ENCODE measurements around the gene RAD9A.

Gene RAD9A

DNA sequence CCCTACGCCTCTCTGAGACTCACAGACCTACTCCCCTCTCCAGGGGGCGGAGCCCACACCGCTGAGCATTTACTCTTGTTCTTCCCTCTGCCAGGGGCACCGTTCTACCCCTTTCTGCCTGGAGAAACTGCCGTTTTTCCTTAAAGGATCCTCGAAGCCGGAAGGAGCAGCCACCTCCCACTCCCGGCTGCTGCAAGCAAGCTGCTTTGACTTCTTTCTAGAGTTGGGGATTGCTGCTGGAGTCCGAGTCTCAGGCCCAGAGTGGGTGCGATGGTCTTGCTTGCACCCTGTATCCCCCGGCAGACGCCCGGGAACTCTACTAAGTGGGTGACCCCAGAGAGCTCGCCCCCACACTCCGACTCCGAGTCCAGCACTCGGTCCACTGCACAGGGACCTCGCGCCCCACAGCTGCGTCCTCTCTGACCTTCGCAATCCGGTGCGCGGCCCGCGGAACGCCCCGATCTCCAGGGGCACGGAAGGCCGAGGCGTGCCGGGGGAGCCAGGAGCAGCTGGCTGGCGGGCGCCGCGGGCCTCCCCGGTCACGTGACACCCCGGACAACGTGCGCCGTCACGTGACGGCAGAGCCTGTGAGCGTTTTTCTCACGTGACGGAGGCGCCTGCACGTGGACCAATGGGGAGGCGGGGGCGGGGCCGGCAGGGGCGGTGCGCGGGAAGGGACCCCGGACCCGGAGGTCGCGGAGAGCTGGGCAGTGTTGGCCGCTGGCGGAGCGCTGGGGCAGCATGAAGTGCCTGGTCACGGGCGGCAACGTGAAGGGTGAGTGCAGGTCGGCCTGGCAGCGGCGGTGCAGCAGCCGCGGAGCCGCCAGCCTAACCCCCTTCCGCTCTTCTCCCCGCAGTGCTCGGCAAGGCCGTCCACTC, at the start of gene RAD9A:
RAD9A (plus strand) TSS at position 683 of the 879 bp plus-strand sequence; CDS start at position 742, 59 bp downstream.
- H3K79me2 ChIP-seq (ENCODE audit: low read length) = peaks cover 50% of the 10 kb centered on the region
- peak within 1 kb of the TSS; percentile 91 for H3K9ac ChIP-seq (ENCODE audit: low read length)
- H3K4me2 ChIP-seq (ENCODE audit: low read depth, low read length) = peak within 1 kb of the TSS; percentile 74
- H3K27ac ChIP-seq (ENCODE audit: low read length) = peak within 1 kb of the TSS; percentile 50; the same call in 1 of the 2 replicates
- H3K9me3 ChIP-seq (replicated peaks; ENCODE audit: insufficient read depth, low read length) = no peaks in the 10 kb centered on the region
- H3K9me2 ChIP-seq (replicated peaks; ENCODE audit: insufficient read depth, low read length) = no peaks in the 10 kb centered on the region
- H3K4me3 ChIP-seq (ENCODE audit: low read length) = peak within 1 kb of the TSS; percentile 97
- H3F3A ChIP-seq (ENCODE audit: insufficient read depth, low read length) = peaks cover 12% of the 10 kb centered on the region; the same call in 1 of the 2 replicates
- H3K36me3 ChIP-seq (replicated peaks; ENCODE audit: insufficient read depth, low read length) = no peaks in the 10 kb centered on the region
- H3K4me1 ChIP-seq (ENCODE audit: low read length) = peaks cover 9% of the 10 kb centered on the region
- peak within 1 kb of the TSS; percentile 98 for H2AFZ ChIP-seq (ENCODE audit: low read length)
- peak; percentile 98 for DNase-seq
- no peaks in the 10 kb centered on the region for H3K27me3 ChIP-seq (replicated peaks; ENCODE audit: insufficient read depth, low read length)
- H4K20me1 ChIP-seq (ENCODE audit: insufficient read depth, low read length) = no peaks in the 10 kb centered on the region
- no peak for TF ChIP-seq CTCF (IDR thresholded peaks at IDR 0.05; ENCODE audit: low read length)
- TF ChIP-seq EZH2phosphoT487 (IDR thresholded peaks at IDR 0.05; ENCODE audit: low read length) = no peak
- no peak for TF ChIP-seq EZH2 (optimal IDR thresholded peaks at IDR 0.05; ENCODE audit: low read depth, low read length)

- Histone ChIP-seq H3K27me3 (replicated peaks; ENCODE audit: insufficient read depth, low read length) (no peaks in the 10 kb centered on the region), H3K9ac (ENCODE audit: low read length) (no peak overlapping the region), H3F3A (ENCODE audit: insufficient read depth, low read length) (peaks cover 4% of the 10 kb centered on the region; the same call in 1 of the 2 replicates), H3K9me2 (replicated peaks; ENCODE audit: insufficient read depth, low read length) (no peaks in the 10 kb centered on the region), H3K27ac (ENCODE audit: low read length) (no peak overlapping the region), H3K9me3 (replicated peaks; ENCODE audit: insufficient read depth, low read length) (no peaks in the 10 kb centered on the region), H3K36me3 (replicated peaks; ENCODE audit: insufficient read depth, low read length) (no peaks in the 10 kb centered on the region), H3K4me1 (ENCODE audit: low read length) (peaks cover 12% of the 10 kb centered on the region), H4K20me1 (ENCODE audit: insufficient read depth, low read length) (no peaks in the 10 kb centered on the region), H2AFZ (ENCODE audit: low read length) (peak overlapping the region; percentile 55), H3K79me2 (ENCODE audit: low read length) (no peaks in the 10 kb centered on the region), H3K4me3 (ENCODE audit: low read length) (no peak overlapping the region), H3K4me2 (ENCODE audit: low read depth, low read length) (peak overlapping the region; percentile 18; the same call in 1 of the 2 replicates)
- TF ChIP-seq CTCF (IDR thresholded peaks at IDR 0.05; ENCODE audit: low read length) = no peak
- no peak for TF ChIP-seq EZH2 (optimal IDR thresholded peaks at IDR 0.05; ENCODE audit: low read depth, low read length)
- TF ChIP-seq EZH2phosphoT487 (IDR thresholded peaks at IDR 0.05; ENCODE audit: low read length) = no peak
- no peak for DNase-seq
Observed at GRCh38 chr11:67344264-67344663, 47.5 kb upstream of the RAD9A start.

DNA sequence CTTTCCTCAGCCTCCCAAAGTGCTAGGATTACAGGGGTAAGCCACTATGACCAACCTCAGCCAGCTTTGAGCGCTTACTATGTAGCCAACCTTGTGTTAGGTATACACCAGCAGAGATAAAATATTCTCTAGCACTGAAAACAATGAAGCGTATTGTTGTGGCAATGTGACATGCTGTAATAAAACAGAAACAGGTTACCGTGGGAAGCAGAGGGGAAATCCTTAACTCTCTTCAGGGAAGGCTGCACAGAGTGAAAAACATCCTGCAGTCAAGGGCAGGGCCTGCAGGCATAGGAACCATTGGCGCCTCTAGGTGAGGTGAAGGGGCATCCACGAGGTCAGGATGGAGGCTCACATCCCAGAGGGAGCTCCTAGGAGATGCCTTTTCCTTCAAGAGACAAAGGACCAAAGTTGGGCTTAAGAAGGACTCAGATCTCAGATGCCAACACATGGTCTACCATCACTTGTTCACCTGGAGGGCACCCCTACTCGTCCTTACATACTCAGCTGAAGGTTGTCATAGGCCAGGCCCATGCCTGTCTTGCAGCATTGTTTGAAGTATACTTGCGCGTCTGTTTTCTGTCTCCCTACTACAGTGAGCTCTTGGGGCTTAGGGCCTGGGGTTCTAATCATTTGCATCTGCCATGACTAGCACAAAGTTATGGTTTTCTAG, 46.4 kb upstream of the RAD9A start:
- Histone ChIP-seq H3K79me2 (ENCODE audit: low read length) (no peaks in the 10 kb centered on the region), H3K36me3 (replicated peaks; ENCODE audit: insufficient read depth, low read length) (no peaks in the 10 kb centered on the region), H3K27ac (ENCODE audit: low read length) (no peak overlapping the region), H3K4me1 (ENCODE audit: low read length) (peaks cover 21% of the 10 kb centered on the region), H3K4me2 (ENCODE audit: low read depth, low read length) (no peak overlapping the region), H3K9ac (ENCODE audit: low read length) (no peak overlapping the region), H4K20me1 (ENCODE audit: insufficient read depth, low read length) (no peaks in the 10 kb centered on the region), H3F3A (ENCODE audit: insufficient read depth, low read length) (peaks cover 4% of the 10 kb centered on the region; the same call in 1 of the 2 replicates), H3K27me3 (replicated peaks; ENCODE audit: insufficient read depth, low read length) (no peaks in the 10 kb centered on the region), H3K4me3 (ENCODE audit: low read length) (no peak overlapping the region), H3K9me2 (replicated peaks; ENCODE audit: insufficient read depth, low read length) (no peaks in the 10 kb centered on the region), H2AFZ (ENCODE audit: low read length) (no peak overlapping the region), H3K9me3 (replicated peaks; ENCODE audit: insufficient read depth, low read length) (no peaks in the 10 kb centered on the region)
- no peak for DNase-seq
- TF ChIP-seq EZH2phosphoT487 (IDR thresholded peaks at IDR 0.05; ENCODE audit: low read length) = no peak
- TF ChIP-seq CTCF (IDR thresholded peaks at IDR 0.05; ENCODE audit: low read length) = no peak
- no peak for TF ChIP-seq EZH2 (optimal IDR thresholded peaks at IDR 0.05; ENCODE audit: low read depth, low read length)
